SK-MEL-5 (cell line): Measurements from ENCODE around the gene EXOSC6. TPM values are rescaled to one million over a fixed set of nuclear protein-coding genes. Genes with fewer than 3 reads are reported as not detected.
"Not testable (repeated sequence)": the region's sequence is repeated elsewhere in the genome, so short reads cannot be mapped to it uniquely, and the experiment has no call there.

ENCODE experiments used
- DNase-seq: peaks from one replicate; pipeline ENCODE4 v3.0.0-alpha.2; 2016; ENCODE audit warnings: low read depth, low spot score
- in situ Hi-C: cut with HindIII; loops from 2 replicates; pipeline ENCODE4 v1.10.0; 2016; ENCODE audit warnings: low sequenced_read_pairs, high pct_unique_total_duplicates, low pct_unique_long_range_greater_than_20kb
- total RNA-seq: library from RNA; depleted of rRNA; stranded (reverse); fragments of >200 nt; shearing (Covaris generic); gene quantifications from 2 replicates; pipeline ENCODE4 v1.2.3, GENCODE V29; 2014

The EXOSC6 gene
- total RNA-seq, 1 experiment from 2014 or later: 36.4 TPM

DNA sequence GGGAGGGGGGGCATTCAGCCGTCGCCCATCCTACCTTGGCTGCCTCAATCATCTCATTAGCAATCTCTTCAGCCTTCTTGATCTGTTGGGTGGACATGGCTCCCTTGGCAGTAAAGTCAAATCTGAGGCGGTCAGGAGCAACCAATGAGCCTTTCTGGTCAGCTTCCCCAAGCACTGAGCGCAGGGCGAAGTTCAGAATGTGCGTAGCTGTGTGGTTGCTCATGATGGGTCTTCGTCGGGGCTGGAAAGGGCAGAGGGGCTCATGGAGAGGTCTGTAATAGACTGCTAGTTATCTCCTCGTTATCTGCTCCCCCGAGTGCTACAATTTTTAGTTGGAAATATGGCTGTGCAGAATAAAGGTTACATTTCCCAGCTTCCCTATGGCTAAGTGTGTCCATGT is 7.2 kb upstream of the EXOSC6 start:
- in situ Hi-C loops: no loop called here
- DNase-seq: no peak

DNA sequence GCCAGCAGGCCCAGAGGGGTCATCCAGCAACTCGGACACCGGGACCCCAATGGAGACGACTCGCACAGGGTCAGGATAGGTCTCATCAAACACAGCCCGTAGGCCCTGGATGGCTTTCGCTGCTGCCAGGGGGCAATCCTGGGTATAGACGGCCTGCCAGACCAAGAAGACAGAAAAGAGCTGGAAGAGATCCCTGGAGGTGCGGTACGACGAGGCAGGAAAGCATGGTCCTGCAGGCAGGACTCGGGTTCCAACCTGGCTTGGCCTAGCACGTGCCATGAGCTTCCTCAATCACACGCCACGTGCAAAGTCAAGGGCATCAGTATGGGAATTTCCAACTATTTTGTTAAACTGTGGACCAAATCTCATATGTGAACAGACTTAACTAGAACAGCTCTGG is 6.3 kb upstream of the EXOSC6 start:
- in situ Hi-C loops: no loop called here
- DNase-seq: no peak

DNA sequence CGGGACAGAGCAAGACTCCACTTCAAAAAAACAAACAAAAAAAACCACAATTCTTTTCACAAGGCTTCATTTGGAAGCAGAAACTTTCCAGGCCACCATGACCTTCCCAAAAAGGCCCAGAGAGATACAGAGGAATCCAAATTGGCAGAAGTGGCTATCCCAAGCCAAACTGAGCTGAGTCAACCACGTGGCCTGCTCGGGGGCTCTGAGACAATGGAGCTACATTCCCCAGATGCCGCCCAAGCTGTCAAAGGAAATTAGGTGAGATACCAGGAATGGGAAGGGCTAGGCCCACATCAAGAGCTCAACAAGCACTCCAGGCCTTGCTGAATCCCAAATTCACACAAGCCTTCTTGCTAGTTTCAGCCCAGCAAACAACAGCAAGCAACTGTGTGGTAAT is 5.7 kb upstream of the EXOSC6 start:
- in situ Hi-C loops: no loop called here
- DNase-seq: no peak

DNA sequence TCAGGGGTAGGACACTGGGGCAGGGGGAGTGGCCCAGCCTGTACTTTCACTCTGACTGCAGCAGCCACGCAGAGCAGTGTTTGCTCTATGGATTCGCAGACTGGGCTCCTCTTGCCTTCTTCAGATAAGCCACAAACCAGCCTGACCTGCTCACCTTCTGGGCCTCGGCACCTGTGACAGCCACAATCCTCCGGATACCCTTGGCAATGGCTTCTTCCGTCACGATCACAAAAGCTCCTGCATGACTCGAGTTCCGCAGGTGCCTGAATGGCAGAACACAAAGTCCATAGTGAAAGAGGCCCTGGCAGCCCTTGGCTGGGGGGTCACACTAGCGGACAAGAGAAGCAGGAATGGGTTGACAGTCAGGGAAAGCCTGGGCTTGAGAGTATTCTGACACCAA is 3.8 kb upstream of the EXOSC6 start:
- in situ Hi-C loops: no loop called here

DNA sequence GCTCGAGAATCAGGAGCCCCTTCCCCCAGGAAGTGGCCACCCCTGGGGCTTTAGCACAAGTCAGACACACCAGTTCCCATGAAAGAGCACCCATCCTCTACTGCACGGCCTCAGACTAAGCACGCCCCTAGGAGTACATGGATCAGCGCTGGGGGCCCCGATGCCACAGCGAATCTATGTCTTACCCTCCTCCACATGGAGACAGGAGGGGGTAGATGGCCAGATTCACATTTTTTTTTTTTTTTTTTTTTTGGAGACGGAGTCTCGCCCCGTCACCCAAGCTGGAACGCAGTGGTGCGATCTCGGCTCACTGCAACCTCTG is 3.2 kb upstream of the EXOSC6 start:
- in situ Hi-C loops: no loop called here

More for the DNA sequence above, 3.8 kb upstream of the EXOSC6 start:
- no peak for DNase-seq

DNA sequence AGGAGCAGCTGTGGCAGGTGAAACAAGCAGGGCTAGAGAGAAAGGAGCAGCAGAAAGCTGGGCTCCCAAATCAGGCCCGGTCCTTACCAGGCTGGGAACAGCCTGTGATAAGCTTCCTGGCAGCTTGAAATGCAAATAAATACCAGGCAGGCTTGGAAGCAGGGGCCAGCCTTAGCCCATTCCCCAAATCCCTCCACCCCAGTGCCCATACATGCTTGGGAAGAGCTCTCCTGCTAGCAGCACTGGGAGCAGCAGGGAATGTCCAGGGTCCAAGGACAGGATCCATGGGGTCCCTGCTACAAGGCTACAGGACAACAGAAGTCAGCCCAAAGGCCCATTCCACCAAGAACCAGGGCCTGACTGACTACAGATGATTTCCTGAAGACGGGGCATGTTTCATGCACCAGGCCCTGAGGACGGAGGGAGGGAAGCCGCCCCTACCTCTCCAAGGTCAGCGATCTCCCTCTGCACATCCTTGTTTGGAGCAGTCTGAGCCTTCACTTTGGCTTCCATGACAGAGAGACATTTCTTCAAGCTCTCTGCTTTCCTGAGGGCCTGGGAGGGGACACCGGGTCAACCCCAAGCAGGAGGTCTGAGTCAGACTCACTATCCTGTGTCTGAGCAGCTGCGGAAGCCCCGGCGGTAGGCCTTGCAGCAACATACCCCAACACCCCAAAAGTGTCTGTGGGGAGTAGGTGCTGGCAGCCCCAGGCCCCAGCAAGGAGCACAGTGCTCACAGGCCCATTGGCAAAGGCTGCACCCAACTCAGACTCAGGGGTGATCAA is 2.6 kb upstream of the EXOSC6 start:
- in situ Hi-C loops: no loop called here
- no peak for DNase-seq

More for the DNA sequence above, 3.2 kb upstream of the EXOSC6 start:
- no peak for DNase-seq

DNA sequence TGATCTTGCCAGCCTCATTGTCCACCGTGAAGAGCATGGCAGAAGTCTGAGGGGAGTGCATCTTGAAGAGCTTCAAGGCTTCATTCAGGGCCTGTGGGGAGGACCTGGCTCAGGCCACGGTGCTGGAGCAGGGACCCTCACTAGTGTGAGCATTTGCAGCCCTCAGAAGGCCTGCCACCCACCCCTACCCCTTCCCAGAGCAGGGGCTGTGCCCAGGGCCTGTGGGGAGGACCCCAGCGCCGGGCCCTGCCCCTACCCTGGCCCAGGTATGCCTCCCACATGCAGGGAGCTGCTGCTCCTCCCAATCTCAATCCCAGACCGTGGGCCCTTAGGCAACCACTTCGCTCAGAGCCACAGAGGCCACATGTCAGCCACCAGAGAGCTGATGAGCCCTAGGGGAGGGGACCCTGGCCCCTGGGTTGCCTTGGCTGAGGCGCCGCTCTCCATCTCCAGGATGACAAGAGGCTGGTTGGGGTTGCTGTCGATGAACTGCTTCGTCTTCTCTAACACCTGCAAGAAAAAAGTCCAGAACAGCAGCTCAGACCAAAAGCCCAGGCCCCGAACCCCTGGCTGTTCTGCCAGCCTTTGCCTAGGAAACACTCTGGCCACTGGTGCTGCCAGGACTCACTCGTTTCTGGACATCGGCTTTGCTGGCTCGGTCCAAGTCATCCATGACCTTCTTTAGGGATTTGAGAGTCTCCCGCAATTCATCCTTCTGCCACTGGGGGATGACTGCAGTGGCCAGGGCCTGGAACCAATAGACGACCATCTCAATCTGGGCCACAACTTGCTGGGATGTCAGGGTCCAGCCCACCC is 1.8 kb upstream of the EXOSC6 start:
- DNase-seq: peak; percentile 45
- in situ Hi-C loops: no loop called here

DNA sequence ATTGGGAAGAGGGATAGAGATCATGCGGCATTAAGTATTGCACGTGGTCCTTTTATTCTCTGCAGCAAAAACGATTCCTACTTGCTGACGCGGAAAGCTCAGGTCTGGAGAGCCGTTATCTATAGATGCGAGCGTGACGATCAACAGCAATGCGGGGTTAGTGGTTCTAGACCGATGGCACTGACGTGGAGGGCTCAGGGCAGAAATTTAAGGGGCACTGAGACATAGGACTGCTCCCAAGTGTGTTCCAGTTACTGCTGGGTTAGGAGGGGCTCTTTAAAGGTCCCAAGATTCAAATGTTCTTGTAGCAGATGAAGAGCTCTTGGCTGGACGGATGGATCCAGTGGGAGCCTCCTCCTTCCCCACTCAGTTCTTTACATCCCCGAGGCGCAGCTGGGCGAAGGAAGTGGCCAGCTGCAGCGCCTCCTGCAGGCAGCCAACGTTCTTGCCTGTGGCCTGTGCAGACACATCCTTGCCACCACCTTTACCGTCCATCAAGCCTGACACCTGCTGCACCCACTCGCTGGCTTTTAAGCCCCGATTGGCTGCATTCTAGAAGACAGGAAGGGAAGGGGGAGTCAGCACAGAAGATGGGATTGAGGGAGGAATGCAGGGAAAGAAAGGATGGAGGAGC is 732 bp upstream of the EXOSC6 start:
- in situ Hi-C loops: no loop called here
- DNase-seq: peak; percentile 39

DNA sequence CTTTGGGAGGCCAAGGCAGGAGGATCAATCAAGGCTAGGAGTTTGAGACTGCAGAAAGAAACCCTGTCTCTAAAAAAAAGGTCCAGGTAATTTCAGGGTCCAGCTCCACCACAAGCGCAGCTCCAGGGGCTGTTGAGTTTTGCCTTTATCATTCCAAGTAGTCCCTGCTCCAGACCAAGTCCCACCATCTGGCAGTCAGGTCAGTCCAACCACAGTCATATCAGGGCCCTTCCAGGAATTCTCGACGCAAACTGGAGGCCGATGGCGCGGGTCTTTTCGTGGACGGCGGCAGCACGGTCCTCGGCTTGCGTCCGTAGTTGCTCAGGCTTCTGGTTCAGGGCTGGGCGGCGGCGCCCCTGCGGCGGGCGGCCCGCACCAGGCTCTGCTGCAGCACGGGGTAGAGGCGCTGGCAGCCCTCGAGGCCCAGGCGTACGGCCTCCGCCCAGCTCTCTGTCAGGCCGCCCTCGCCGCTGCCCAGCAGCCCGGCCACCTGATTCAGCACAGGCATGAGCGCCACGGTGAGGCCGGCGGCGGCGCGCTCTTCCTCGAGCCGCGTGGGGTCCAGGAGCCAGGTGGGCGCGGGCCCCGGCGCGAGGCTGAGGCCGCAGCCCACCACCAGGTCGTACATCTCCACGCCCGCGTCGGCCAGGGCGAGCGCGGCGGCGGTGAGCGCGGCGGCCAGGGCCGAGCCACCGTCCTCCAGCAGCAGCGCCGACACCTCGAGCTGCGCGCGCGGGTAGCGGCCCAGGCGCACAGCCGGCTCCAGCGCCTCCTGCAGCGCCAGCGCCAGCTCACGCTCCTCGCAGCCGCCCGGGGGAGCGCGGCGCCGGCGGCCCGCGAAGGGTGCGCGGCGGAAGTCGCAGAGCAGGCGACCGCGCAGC is 752 bp downstream of the EXOSC6 start:
- in situ Hi-C loops: no loop called here
- DNase-seq: peak; percentile 25

DNA sequence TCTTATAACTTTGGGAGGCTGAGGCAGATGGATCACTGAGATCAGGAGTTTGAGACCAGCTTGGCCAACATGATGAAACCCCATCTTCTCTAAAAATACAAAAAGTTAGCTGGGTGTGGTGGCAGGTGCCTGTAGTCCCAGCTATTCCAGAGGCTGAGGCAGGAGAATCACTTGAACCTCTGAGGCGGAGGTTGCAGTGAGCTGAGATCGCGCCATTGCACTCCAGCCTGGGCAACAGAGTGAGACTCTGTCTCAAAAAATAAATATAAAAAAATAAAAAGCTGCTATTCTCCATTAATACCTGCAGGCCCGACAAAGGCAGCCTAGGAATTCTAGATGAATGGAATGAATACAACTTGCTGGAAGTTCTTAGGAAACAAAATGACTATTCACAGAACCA is 2.0 kb downstream of the EXOSC6 start:
- DNase-seq, in situ Hi-C loops: not testable (repeated sequence)

DNA sequence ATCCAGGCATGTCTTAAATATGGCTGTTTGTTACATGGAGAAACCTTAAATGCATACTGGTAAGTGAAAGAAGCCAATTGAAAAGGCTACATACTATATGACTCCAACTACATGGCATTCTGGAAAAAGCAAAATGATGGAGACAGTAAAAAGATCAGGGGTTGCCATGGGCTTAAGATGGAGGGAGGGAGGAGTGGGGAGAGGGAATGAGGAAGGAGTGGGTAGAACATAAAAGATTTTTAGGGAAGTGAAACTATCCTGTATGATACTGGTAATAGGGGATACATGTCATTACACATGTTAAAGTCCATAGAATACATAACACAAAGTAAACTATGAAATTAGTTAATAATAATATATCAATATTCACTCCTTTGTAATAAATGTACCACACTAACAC is 13.0 kb downstream of the EXOSC6 start:
- in situ Hi-C loops, DNase-seq: not testable (repeated sequence)

DNA sequence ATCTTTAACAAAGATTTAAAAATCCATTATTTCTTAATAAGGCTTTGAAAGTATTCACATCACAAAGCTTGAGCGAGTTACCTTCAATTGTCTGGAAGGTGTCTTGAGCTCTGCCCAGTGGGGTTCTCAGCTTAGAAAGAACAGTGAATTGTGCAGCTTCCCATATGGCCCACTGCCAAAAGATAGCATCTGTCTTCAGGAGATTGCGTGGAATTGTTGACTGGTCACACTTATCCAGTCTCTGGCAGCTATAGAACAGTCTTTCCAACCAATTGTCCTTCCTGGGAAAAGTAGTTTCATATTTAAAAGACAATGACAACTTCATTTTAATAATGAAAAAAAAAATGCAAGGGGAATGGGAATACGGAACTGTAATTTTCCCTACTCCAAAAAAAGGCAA is 19.9 kb downstream of the EXOSC6 start:
- DNase-seq, in situ Hi-C loops: not testable (repeated sequence)

DNA sequence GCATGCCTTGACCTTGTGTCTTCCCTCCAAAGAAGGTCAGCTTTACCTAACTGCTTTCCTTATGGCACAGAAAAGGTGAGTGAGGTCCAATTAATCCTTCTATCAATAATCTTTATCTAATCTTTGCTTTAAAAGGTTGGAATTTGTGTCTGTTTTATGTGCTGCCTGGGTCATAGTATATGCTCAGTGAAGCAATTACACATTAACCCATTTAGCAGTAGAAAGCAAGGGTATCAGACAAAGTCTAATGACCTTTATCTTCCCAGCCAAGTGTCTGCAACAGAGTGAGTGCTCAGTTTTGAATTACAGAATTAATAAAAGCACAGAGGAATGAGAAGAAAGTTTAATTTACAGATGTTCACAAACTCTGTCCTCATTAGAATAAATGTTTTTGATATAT is 25.7 kb downstream of the EXOSC6 start:
- in situ Hi-C loops, DNase-seq: not testable (repeated sequence)

DNA sequence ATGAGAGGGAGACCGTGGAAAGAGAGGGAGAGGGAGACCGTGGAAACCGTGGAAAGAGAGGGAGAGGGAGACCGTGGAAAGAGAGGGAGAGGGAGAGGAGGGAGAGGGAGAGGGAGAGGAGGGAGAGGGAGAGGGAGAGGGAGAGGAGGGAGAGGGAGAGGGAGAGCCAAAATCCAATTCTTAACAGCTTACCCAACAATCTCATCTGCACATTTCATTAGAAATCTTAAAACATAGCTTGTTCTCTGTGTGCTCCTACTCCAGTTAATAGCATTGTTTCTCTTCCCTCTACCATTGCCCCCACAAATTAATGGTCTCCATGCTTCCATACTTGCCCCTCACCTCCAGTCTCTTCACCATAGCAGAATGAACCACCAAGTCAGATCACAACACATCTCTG is 26.3 kb downstream of the EXOSC6 start:
- in situ Hi-C loops, DNase-seq: not testable (repeated sequence)

DNA sequence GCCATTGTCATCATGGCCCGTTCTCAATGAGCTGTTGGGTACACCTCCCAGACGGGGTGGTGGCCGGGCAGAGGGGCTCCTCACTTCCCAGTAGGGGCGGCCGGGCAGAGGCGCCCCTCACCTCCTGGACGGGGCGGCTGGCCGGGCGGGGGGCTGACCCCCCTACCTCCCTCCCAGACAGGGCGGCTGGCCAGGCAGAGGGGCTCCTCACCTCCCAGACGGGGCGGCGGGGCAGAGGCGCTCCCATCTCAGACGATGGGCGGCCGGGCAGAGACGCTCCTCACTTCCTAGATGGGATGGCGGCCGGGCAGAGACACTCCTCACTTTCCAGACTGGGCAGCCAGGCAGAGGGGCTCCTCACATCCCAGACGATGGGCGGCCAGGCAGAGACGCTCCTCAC is 27.1 kb downstream of the EXOSC6 start:
- in situ Hi-C loops, DNase-seq: not testable (repeated sequence)

DNA sequence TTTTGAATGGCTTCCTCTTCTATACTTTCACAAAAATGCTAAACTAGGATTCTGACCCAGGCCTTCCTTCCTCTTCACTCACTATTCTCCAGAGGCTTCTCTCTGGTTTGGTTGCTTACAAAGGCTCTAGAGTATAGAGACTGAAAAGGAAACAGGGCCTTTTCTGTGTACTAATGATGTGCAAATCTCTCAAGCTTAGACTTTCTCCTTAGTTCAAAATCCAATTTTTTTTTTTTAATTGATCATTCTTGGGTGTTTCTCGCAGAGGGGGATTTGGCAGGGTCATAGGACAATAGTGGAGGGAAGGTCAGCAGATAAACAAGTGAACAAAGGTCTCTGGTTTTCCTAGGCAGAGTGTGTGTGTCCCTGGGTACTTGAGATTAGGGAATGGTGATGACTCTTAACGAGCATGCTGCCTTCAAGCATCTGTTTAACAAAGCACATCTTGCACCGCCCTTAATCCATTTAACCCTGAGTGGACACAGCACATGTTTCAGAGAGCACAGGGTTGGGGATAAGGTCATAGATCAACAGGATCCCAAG is 27.7 kb downstream of the EXOSC6 start:
- in situ Hi-C loops: not testable (repeated sequence)

DNA sequence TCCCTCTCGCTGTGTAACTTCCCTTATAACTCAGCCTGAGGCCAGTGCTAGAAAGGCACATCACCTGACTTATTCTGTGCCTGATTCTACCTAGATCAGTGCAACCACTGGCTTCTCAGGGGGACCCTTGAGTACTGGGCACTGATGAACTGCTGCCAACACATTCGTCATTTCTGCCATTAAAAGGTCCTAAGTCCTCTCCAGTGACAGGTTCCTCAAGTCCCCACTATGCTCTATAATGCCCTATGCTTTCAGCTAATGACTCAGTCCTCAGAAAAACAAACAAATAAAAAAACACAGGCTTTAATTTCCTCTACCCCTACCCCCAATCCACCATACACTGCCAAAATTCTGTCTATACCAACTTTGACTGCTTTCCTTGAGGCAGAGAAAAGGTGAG is 28.5 kb downstream of the EXOSC6 start:
- in situ Hi-C loops, DNase-seq: not testable (repeated sequence)

More for the DNA sequence above, 27.7 kb downstream of the EXOSC6 start:
- not testable (repeated sequence) for DNase-seq
